ENCODE data around the gene DIP2A. TPM values are rescaled to one million over a fixed set of nuclear protein-coding genes. Genes with fewer than 3 reads are reported as not detected.

The DIP2A gene
- total and polyA plus RNA-seq, 2 experiments from 2014 or later, result 19.8 to 24.6 TPM

GRCh38 chr21:46424039-46424591 is 34.6 kb upstream of the DIP2A start:
- H3K4me2 ChIP-seq, result no peak overlapping the region
- H4K20me1 ChIP-seq (ENCODE audit: insufficient read depth, poor library complexity, severe bottlenecking), result no peaks in the 10 kb centered on the region
- H3K4me1 ChIP-seq (ENCODE audit: insufficient read depth), result no peaks in the 10 kb centered on the region
- no peak overlapping the region for H3K27ac ChIP-seq
- no peaks in the 10 kb centered on the region for H3K36me3 ChIP-seq (replicated peaks; ENCODE audit: insufficient read depth, low read depth)
- H3K27me3 ChIP-seq, result no peaks in the 10 kb centered on the region
- no peaks in the 10 kb centered on the region for H3K9me3 ChIP-seq (ENCODE audit: low read depth)
- no peak overlapping the region for H2AFZ ChIP-seq
- DNase-seq (ENCODE audit: low spot score), result no peak
- 91% methylated on average over 17 of the region's 17 CpGs for WGBS (ENCODE audit: low lambda C conversion rate, missing lambda C conversion rate)
- H3K4me3 ChIP-seq, result no peak overlapping the region
- H3K9me2 ChIP-seq (replicated peaks; ENCODE audit: insufficient read depth), result no peaks in the 10 kb centered on the region
- TF ChIP-seq EZH2 (IDR thresholded peaks at IDR 0.05; ENCODE audit: borderline replicate concordance), result no peak
- no peak for TF ChIP-seq CTCF (IDR thresholded peaks at IDR 0.05; ENCODE audit: poor library complexity)
- no peak for TF ChIP-seq EZH2phosphoT487 (IDR thresholded peaks at IDR 0.05; ENCODE audit: low read depth, severe bottlenecking, unreplicated experiment)
- H3K79me2 ChIP-seq, result no peaks in the 10 kb centered on the region

GRCh38 chr21:46424621-46425020 is 34.1 kb upstream of the DIP2A start:
- Histone ChIP-seq H3K27ac (no peak overlapping the region), H3K79me2 (no peaks in the 10 kb centered on the region), H3K9me2 (replicated peaks; ENCODE audit: insufficient read depth) (no peaks in the 10 kb centered on the region), H3K4me1 (ENCODE audit: insufficient read depth) (no peaks in the 10 kb centered on the region), H4K20me1 (ENCODE audit: insufficient read depth, poor library complexity, severe bottlenecking) (no peaks in the 10 kb centered on the region), H3K4me2 (no peak overlapping the region), H2AFZ (no peak overlapping the region), H3K36me3 (replicated peaks; ENCODE audit: insufficient read depth, low read depth) (no peaks in the 10 kb centered on the region), H3K27me3 (no peaks in the 10 kb centered on the region), H3K4me3 (no peak overlapping the region), H3K9me3 (ENCODE audit: low read depth) (no peaks in the 10 kb centered on the region)
- DNase-seq (ENCODE audit: low spot score), result no peak
- no peak for TF ChIP-seq EZH2phosphoT487 (IDR thresholded peaks at IDR 0.05; ENCODE audit: low read depth, severe bottlenecking, unreplicated experiment)
- no peak for TF ChIP-seq CTCF (IDR thresholded peaks at IDR 0.05; ENCODE audit: poor library complexity)
- TF ChIP-seq EZH2 (IDR thresholded peaks at IDR 0.05; ENCODE audit: borderline replicate concordance), result no peak
- 91% methylated on average over 10 of the region's 14 CpGs for WGBS (ENCODE audit: low lambda C conversion rate, missing lambda C conversion rate)

GRCh38 chr21:46425041-46425440 is 33.6 kb upstream of the DIP2A start:
- Histone ChIP-seq H3K9me3 (ENCODE audit: low read depth) (no peaks in the 10 kb centered on the region), H3K79me2 (no peaks in the 10 kb centered on the region), H2AFZ (no peak overlapping the region), H3K36me3 (replicated peaks; ENCODE audit: insufficient read depth, low read depth) (no peaks in the 10 kb centered on the region), H3K4me2 (no peak overlapping the region), H3K4me3 (no peak overlapping the region), H3K4me1 (ENCODE audit: insufficient read depth) (no peaks in the 10 kb centered on the region), H3K27ac (no peak overlapping the region), H3K9me2 (replicated peaks; ENCODE audit: insufficient read depth) (no peaks in the 10 kb centered on the region), H4K20me1 (ENCODE audit: insufficient read depth, poor library complexity, severe bottlenecking) (no peaks in the 10 kb centered on the region), H3K27me3 (no peaks in the 10 kb centered on the region)
- no peak for TF ChIP-seq CTCF (IDR thresholded peaks at IDR 0.05; ENCODE audit: poor library complexity)
- TF ChIP-seq EZH2 (IDR thresholded peaks at IDR 0.05; ENCODE audit: borderline replicate concordance), result no peak
- no peak for TF ChIP-seq EZH2phosphoT487 (IDR thresholded peaks at IDR 0.05; ENCODE audit: low read depth, severe bottlenecking, unreplicated experiment)
- 96% methylated on average over 19 of the region's 19 CpGs for WGBS (ENCODE audit: low lambda C conversion rate, missing lambda C conversion rate)
- no peak for DNase-seq (ENCODE audit: low spot score)

Measured in hepatocyte (in vitro differentiated cells).